GM04504 (cell line): Measurements from ENCODE around the gene CATSPER3.

Experiments
- DNase-seq: peaks from one replicate; pipeline ENCODE4 v3.0.0-alpha.2; 2012; ENCODE audit warnings: low read depth

Gene CATSPER3

DNA sequence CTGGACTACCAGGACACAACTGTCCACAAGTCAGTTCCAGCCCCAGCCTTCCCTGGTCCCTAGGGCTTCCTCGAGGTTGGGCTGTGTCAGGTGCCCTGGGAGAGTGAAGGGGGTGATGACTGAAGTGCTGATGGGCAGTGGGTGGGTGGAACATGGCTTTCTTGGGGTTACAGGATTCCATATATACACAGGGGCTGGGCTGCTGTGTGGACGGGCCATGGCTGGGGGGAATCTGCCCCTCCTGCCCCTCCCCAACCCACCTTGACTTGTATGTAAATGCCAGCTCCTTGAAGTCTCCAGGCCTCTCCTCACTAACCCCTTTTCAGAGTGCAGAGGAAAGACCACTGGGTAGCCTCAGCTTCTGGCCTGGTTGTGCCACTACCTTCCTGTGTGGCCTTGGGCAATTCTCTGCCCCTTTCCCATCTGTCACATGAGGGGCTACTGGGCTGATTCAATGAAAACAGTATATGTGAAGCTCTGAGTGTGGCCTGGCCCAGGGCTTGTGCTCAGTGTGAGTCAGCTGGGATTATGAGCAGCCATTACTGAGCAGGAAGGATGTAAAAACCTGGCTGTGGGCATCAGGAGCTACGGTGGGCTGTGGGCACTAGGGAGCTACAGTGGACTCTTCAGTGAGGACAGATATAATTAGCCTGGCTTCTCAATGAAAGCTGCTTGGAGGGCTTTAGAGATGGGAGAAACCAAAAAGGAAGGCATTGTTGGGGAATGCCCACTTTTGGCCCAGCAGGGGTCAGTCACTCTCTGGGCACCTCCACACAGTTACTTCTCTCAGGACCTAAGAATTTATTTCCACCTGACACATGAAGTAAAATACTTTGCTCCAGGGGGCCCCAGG is 43.0 kb downstream of the CATSPER3 start:
- DNase-seq, result no peak

DNA sequence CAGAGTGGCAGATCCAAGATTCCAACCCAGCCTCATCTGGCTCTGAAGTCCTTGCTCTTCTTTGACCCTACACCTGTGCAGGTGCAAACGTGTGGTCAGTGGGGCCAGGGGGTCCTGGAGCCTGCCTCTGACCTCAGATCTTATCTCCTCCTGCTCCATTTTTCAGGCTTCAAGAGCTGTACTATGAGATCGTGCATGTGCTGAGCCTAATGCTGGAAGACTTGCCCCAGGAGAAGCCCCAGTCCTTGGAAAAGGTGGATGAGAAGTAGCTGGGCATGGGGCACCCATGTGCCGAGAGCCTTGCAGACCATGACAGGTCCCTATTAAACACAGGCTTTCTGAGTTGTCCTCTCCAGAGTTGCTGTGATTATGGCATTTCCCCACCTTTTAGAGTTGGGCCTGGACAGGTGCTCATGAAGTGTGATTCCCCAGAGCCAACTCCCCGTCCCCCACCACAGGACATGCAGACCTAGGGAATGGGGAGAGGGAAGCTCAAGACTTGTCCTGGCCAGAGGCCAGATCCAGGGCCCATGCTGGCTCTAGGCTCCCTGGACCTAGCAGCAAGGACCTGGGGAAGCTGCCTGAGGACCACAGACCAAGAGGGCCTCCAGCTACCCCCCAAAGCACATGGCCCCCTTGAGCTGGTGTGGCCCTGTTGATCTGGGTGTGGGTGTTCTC is 43.8 kb downstream of the CATSPER3 start:
- DNase-seq, result no peak

DNA sequence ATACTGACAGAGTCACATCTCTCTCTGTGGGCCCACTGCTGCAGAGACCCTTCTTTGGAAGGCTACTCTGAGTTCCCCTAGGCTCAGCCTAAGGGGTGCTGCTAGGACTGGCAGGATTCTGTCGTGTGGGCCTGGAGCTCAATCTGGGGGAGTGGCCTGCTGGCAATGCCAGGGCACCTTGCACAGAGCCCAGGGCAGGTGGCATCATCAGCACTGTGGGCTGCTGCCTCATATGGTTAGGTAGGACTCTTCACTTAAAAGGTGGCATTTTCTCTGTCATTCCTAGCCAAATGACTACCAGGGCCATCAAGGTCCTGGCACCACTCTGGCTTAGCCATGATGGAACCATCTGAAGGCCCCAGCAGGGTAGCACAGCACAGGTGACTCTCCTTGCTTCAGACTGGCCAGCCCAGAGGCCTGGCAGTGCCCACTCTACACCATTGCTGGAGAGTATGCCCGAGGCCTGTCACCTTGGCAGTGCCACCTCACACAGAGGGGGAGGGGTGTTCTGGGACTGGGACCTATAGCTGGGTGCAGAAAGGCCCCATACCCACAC is 44.4 kb downstream of the CATSPER3 start:
- no peak for DNase-seq

DNA sequence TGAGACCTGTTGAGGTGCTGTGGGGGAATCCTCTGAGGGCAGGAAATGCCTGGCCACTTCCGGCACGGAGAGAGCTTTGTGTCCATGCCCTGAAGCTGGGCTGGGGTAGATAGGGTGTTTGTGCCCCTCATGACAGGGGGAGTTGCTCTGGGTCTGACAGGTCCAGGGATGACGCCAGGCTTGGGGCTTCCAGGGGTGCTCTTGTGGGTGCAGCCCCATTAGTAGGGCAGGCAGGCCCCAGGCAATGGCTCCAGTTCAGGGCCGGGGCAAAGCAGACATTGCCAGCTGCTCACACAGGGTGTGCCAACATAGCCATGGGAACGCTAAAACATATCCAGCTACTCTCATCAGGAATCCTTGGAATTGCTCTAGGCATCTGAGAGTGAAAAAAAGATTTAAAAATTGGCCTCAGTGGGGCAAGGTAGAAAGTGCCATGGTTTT is 45.3 kb downstream of the CATSPER3 start:
- no peak for DNase-seq

DNA sequence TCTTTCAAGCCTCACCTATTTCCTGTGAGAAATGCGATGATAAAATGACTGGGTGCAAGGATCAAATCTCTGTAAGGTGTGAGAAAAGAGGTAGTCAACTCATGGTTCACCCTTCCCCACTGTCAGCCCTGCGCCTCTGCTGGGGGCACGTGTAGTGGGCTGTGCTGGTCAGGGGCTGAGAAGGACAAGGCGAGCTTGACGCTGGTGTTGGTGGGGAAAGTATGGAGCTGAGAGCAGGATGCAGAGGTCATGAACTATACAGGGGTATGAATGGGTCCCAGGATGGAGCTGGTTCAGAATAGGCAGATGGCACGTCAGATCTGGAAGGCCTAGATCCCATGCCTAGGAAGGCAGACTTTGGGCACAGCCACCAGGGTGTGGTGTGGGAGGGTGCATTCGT is 45.7 kb downstream of the CATSPER3 start:
- DNase-seq, result no peak

DNA sequence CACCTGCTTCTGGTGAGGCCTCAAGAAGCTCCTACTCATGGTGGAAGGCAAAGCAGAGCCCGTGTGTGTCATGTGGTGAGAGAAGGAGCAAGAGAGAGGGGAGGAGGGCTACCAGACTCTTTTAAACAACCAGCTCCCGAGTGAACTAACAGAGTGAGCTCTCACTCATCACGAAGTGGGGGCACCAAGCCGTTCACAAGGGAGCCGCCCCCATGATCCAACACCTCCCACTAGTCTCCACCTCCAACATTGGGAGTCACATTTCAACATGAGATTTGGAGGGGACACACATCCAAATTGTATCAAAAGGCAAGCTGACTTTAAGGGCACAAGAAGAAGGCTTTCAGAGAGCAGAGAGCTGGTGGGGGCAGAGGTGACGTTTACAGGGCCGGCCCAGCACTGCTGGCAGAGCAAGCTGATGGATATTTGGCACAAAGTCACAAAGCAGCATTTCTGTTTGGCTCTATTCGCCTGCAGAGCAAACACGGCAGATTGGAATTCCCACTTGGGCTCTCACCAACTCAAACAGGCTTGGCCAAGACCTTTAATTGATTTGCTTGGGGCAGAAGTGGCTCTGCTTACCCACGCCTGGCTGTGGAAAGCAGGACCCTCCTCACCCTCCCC is 46.4 kb downstream of the CATSPER3 start:
- DNase-seq, result no peak

DNA sequence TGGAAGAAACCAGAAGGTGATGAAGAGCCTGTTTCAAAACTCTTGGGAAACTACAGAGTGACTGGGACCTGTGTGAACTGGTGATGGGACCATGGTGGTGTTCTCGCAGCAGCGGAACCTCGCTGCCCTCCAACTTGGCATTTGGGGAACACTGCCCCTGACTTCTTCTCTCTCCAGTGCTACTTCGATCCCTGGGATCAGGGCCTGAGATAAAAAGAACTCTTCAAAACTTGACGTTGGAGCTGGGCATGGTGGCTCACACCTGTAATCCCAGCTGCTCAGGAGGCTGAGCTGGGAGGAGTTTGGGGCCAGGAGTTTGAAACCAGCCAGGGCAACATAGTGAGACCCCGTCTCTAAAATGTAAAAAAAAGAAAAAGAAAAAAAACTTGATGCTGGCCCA is 48.2 kb downstream of the CATSPER3 start:
- no peak for DNase-seq

DNA sequence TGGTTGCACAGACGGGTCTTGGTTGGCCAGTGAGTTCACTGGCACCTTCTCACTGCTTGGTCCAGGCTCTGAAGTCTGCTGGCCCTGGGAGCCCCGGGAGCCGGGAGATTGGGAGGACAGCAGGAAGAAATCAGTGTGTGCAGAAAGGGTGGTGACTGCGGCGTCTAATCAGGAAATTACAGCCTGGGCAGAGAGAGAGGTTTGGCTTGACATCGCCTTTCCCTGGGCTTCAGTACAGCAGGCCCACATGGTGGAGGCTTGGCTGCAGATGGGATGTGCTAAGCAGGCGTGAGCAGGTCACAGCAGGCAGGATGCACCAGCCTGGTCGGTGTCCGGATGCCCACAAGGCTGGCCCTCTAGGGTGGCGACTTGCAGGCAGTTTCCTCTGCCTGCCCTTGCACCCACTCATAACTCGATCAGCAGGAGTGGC is 49.2 kb downstream of the CATSPER3 start:
- no peak for DNase-seq

DNA sequence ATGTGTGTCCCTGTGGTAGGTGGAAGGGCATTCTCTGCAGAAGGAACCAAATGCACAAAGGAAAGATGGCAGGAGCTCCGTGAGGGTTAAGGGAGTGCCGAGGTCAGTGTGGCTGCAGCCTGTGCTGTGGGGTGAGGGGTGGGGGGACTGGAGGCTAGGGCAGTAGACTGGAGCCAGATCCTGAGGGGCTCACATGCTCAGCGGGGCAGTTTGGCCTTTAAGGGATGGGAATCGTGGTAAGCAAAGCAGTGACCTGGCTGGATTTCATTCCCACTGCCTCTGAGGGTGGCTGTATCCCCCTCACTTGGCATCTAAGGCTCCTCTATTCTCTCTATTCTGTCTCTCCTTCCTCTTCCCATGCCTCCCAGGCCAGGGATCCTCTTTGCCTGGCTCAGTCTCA is 50.8 kb downstream of the CATSPER3 start:
- DNase-seq, result no peak

DNA sequence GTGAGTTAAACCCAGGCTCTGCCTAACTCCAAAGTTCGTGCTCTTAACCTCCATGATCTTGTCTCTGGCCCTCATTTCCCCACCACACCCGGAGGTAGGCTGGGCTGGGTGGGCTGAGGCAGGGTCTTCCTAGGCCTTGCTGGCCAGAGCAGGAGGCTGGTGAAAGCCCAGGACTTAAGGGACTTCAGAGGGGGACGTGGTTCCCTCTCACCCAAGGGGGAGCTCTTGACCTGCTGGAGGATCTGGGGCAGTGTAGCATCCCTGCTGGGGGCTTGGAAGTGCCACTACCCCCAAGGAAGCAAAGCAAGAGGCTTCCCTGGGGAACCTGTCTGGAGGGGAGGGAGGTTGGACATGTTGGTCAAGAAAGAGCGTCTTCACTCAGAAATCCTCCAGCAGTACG is 51.6 kb downstream of the CATSPER3 start:
- no peak for DNase-seq

DNA sequence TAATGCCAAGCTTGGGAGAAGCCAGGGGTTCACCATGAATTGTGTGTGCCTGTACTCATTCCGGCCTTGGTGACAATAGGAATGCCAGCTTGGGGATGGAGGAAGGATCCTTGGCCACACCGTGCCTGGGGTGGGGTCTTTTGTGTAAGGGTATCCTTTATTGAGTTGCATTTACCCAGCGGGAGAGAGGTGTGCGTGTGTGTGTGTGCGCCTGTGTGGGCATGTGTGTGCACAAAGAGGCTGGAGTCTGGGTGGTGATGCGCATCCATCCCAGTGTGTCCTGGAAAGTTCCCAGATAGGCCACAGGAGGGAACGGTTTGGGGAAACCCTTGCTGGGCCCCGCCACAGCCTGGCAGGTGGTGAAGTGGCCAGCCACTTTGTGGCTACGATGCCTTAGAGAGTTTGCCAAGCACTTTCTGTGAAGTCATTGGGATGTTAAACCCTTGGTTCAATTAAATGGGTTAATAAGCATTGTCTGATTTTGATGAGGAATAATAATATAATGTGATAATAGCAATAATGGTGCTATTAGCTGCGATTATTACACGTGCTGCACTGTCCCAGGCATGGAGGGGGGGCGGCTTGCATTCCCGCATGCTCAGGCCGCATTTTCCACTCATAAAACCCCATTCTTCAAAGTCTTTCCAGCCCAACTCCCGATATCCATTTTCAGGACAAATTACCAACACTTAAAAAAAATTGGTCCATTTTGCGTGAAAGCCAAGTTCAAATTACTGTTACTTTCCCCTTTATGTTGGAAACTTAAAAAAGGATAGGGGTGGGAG is 52.6 kb downstream of the CATSPER3 start:
- no peak for DNase-seq

DNA sequence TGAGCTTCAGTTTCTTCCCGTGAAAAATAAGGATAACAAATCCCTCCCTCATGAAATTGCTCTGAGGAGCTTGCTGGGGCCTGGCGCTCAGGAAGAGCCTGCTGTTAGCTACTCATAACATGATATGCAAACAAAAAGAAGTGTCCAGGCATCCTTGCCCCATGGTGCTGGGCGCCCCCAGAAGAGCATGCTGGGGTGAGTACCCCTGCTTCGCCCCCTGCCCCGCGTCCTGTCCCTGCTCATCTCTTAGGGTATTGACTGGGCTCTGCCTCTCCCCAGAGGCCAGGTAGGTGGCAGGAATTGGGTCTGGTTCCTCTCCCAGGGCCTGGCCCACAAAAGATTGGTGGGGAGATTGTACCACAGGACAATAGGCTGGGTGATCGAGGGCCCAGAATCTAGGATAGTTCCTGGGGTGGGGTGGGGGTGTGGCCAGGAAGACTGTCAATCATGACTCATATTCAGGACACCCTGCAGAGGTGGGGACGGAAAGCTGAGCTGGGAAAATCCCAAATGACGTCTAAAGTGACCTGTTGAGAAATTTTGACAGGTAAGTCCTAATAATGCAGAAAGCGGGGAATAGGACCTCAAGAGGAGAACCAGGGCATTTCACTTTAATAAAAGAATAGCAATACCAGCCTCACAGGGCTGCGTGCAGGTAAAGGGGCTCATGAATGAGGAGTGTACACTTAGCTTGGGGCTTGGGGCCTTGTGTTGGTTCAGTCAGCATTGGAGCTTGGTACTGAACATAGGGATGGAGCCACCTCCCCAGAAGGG is 57.4 kb downstream of the CATSPER3 start:
- no peak for DNase-seq

DNA sequence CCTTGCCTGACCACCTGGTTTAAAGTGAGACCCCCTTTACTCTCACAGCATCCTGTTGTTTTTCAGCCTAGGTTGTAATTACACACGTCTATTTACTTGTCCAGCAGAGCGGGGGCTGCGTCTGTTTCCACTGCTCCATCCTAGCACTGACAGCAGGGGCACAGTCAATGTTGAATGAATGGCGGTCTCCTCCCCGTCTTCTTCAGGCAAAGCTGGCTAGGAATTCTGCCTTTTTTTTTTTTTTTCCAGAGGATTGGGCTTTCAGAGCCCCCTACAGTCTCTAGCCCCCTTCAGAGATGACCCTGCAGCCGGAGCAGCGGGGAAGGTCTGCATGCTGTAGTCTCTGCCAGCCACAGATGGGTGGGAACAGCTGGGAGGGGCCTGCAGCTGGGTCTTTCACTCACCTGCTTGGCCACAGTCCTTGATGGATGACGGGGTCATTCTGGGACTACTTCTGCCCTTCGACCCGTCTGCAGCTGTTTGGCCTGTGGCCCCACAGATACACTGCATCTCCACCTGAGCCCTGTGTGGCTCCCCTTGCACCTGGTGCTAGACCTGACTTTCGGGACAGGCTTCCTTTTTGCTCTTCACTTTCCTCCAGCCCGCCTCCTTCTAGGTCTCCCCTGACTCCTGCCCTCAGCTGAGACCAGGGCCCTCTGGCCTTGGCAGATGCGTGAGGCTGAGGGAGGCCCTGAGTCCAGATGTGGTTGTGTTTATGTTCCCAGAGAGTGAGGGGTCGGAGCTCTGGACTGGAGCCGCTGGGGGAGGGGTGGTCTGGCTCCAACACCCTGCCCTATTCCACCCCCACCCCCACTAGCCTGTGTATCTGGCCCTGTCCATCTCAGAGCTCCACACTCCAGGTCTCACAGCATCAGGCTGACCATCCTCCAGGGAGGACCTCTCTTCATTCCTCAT is 58.3 kb downstream of the CATSPER3 start:
- DNase-seq, result no peak

DNA sequence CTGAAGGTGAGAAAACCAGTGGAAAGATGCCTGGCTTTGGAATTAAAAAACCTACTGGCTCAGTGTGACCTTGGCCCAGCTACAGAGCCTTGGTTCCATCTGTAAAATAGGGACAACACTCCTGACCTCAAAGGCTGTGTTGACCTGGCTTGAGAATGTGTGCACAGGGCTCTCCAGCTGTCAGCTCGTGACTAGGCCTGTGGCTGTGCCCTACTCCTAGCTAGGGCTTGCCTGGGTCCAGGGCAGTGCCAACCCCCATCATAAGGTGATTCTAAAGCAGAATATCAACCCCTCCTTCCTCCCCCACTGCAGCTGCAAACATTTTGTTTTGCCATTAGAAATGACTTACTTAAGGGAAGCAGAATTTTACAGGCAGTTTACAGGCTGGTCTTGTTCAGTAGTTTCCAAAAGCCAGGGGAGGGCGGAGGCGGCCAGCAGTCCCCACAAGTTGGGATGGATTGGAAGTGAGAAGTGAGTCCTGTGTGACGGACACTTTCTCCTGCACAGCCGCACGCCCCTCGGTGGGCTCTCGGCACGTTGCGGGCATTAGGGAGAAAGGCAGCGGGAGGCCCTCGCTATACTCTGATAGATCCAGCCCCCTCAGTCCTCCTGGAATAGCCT is 59.0 kb downstream of the CATSPER3 start:
- DNase-seq, result no peak

DNA sequence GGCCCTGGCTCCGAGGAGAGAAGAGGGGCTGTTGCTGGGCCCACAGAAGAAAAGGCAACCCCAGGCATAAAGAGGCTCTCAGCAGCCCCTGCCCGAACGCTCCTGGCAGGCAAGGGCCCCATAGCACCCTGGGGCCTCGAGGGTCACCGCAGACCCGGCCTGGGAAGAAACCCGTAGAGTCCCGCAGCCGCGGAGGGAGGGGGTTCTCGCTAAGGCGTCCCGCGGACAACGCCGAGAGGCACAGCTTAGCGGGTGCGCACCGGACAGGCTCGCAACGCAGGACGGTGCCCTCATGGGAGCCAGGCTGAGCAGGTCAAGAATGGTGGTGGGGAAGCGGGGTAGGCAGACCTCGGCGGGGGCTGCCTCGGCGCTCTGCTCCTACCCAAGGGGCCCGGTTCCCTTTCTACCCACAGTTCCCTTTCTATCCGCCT is 59.6 kb downstream of the CATSPER3 start:
- no peak for DNase-seq

DNA sequence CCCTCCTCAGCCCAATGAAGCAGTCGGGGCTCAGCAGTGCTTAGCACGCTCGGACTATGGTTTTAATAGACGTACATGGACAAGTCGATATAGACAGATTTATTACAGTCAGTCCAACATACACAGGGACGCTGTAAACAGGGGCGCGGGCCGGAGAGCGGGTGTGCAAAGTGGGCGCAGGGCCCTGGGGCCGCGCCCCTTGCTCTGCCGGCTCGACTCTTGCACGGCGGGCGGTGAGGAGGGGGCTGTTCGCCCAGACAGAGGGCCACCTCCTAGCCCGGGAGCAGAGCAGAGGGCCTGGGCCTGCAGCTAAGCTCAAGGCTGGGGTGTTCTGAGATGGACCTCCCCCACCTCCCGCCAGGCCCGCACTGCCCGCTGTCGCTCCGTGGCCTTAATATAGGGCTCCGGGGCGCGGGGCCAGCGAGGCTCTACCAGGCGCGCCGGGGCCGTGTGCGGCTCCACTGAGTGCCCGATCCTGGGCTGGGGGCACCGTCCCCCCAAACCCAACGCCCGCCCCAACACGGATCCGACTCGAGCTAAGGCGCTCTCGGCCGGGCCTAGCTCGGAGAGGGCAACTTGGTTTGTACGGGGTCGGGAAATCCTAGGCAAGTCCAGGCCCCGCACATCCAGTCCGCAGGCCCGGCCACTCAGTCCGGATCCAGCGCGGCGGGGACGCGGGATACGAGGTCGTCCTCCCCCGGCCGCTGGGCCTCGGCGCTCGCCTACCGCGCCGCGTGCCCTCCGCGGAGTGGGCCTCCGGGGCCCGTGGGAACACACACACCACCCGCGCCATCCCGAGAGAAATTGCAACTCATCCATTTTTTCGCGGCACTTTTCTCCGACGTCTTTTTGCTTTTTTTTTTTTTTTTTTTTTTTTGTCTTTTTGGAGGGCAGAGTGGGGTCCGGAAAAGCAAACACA is 60.2 kb downstream of the CATSPER3 start:
- no peak for DNase-seq

DNA sequence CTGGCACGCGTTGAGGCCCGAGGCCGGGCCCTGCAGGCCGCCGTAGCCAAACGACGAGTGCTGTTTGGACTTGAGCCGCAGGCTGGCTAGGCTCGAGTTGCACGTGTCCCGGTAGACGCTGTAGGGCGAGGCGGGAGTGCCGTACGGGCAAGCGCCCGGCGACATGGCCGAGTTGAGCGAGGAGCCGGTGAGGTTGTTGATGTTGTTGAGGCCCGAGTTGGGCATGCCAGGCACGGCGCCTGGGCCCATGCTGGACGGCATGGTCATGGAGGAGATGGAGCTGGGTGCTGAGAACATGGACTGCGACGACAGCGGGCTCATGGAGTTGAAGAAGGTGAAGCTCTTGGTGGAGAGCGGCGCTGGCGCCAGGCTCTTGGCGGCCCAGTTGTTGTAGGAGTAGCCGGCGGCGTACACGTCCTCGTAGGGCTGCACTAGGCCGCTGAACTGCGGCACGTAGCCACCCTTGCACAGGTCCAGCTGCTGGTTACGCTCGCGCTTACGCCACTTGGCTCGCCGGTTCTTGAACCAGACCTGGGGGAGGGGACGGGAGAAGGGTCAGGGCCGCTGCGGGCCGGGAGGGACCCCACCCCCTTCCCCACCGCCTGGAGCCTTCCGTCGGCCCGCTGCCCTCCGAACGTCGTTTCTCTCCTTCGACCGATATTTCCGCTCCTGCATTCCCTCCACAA is 61.2 kb downstream of the CATSPER3 start:
- DNase-seq, result no peak
